ENCODE data around the gene MAP3K5.
A peak's percentile ranks its signal among the peaks of the same experiment; 100 is the strongest.

Gene MAP3K5

GRCh38 chr6:136749359-136749997 is 42.8 kb downstream of the MAP3K5 start:
- DNase-seq: no peak

GRCh38 chr6:136747507-136747906 is 44.8 kb downstream of the MAP3K5 start:
- DNase-seq: no peak

GRCh38 chr6:136745300-136745699 is 47.0 kb downstream of the MAP3K5 start:
- DNase-seq: no peak

GRCh38 chr6:136744889-136745288 is 47.4 kb downstream of the MAP3K5 start:
- no peak for DNase-seq

GRCh38 chr6:136742125-136742524 is 50.2 kb downstream of the MAP3K5 start:
- DNase-seq: no peak

- DNase-seq: no peak
Observed at GRCh38 chr6:136740050-136740974, 52.0 kb downstream of the MAP3K5 start.

GRCh38 chr6:136739501-136739900 is 52.8 kb downstream of the MAP3K5 start:
- no peak for DNase-seq

- DNase-seq: no peak
Observed at GRCh38 chr6:136739071-136739470, 53.2 kb downstream of the MAP3K5 start.

- DNase-seq: no peak
Observed at GRCh38 chr6:136738692-136739057, 53.6 kb downstream of the MAP3K5 start.

- DNase-seq: peak; percentile 64
Observed at GRCh38 chr6:136737871-136738691, 54.2 kb downstream of the MAP3K5 start.

- peak; percentile 87 for DNase-seq
Observed at GRCh38 chr6:136737374-136737844, 54.9 kb downstream of the MAP3K5 start.

GRCh38 chr6:136736281-136736960 is 55.9 kb downstream of the MAP3K5 start:
- DNase-seq: no peak

- DNase-seq: no peak
Observed at GRCh38 chr6:136734977-136735376, 57.3 kb downstream of the MAP3K5 start.

GRCh38 chr6:136732889-136733288 is 59.4 kb downstream of the MAP3K5 start:
- no peak for DNase-seq

- DNase-seq: no peak
Observed at GRCh38 chr6:136729832-136730231, 62.4 kb downstream of the MAP3K5 start.

- no peak for DNase-seq
Observed at GRCh38 chr6:136728976-136729515, 63.2 kb downstream of the MAP3K5 start.

- DNase-seq: no peak
Observed at GRCh38 chr6:136728033-136728939, 64.0 kb downstream of the MAP3K5 start.

- no peak for DNase-seq
Observed at GRCh38 chr6:136726837-136727557, 65.3 kb downstream of the MAP3K5 start.

GRCh38 chr6:136725124-136725523 is 67.2 kb downstream of the MAP3K5 start:
- DNase-seq: no peak

GRCh38 chr6:136723780-136724179 is 68.5 kb downstream of the MAP3K5 start:
- DNase-seq: peak; percentile 63

GRCh38 chr6:136721467-136721866 is 70.8 kb downstream of the MAP3K5 start:
- DNase-seq: no peak

All from hematopoietic multipotent progenitor cell treated with erythropoietin and hydrocortisone succinate and interleukin-3 and kit ligand, for 6 days (in vitro differentiated cells).